GM03348 (cell line): ENCODE measurements around the gene CAMP.
"Not testable (repeated sequence)": the region's sequence is repeated elsewhere in the genome, so short reads cannot be mapped to it uniquely, and the experiment has no call there.

ENCODE experiments used
- DNase-seq: peaks from one replicate; pipeline ENCODE4 v3.0.0; 2012; ENCODE audit warnings: low spot score

CAMP gene, protein sequence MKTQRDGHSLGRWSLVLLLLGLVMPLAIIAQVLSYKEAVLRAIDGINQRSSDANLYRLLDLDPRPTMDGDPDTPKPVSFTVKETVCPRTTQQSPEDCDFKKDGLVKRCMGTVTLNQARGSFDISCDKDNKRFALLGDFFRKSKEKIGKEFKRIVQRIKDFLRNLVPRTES

GRCh38 chr3:48222616-48223513, at the start of gene CAMP:
CAMP (plus strand) TSS chr3:48223495; CDS start chr3:48223512, 17 bp downstream.
- peak; percentile 38 for DNase-seq

GRCh38 chr3:48178072-48178471, 45.2 kb upstream of the CAMP start:
- no peak for DNase-seq

DNA sequence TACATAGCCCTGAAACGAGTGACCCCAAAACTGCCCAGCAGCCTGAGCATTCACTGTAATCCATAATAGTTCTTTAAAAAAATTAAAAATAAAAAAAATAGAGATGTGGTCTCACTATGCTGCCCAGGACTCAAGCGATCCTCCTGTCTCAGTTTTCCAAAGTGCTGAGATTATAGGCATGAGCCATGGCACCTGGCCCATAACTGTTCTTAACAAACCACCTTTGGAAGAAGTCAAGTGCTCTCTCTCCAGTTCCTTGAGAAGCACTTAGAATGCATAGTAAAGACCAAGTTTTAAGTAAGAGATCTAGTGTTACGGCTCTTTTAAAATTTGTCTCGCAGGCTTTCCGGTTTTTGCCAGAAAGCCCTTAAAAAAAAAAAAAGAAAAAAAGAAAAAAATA, 43.3 kb upstream of the CAMP start:
- no peak for DNase-seq

DNA sequence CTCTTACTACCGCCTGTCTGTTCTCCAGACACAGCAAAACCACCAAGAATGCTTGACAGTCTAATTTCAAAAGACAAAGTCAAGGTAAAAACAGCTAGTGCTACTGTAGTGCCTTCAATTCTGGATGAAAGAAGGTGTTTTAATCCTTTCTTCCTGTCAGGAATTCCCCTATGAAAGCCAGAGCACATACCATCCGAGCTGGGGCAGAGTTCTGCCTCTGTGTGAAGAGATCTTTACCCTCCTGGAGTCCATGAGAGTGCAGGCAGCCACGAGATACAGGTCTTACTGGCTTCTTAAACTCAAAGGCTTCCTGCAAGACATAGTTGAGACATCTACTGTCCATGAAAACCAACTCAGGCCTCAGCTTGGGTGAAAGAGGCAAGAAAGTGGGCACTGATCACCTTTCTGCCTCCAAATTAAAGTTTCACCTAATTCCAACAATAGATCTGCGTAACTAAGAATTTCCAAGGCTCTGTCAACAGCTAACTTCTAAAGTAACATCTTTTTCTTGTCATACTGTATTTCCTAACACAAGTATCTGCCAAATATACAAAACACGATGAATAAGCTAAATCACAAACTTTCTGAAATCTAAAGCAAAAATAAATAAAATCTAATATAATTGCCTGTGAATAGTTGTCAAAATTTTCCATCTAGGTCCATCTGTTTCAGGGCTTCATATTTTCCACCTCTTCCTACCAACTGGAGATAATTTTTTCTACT, 42.6 kb upstream of the CAMP start:
- no peak for DNase-seq

GRCh38 chr3:48184299-48184698, 39.0 kb upstream of the CAMP start:
- DNase-seq, result no peak

DNA sequence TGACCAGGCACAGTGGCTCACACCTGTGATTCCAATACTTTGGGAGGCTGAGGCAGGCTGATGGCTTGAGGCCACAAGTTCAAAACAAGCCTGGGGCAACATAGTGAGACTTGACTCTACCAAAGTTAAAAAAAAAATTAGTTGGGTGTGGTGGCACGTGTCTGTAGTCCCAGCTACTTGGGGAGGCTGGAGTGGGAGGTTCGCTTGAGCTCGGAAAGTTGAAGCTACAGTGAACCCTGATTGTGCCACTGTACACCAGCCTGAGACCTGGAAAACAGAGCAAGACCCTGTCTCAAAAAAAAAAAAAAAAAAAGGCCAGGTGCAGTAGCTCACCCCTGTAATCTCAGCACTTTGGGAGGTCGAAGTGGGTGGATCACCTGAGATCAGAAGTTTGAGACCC, 38.2 kb upstream of the CAMP start:
- no peak for DNase-seq

DNA sequence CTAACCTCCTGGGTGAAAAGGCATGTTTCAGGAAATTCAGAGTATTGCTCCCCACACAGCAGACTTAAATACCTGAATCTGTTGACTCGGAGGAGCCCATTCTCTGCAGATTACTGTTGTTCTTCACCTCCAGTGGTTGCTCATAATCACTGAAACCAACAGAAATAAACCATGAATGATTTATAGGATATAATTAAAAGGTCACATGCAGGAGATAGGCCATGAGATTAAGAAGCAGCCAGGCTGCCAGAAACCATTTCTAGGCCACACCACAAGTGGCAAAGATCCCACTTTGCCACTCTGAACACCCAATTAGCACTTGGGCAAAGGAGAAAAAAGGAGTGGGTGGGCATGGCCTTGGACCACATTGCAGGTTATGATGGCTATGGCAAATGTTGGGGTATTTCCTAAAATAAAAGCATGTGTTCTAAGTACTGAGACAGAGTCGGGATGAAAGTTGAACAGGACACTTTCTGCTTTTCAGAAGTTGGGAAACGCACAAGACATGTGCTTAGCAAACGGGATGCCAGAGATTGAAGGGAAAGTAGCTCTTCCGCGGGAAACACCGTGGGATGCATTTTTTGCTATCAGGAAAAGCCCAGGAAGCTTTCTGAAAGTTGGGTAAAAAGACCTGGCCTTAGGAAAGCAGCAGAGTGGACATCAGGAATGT, 36.5 kb upstream of the CAMP start:
- DNase-seq, result no peak

DNA sequence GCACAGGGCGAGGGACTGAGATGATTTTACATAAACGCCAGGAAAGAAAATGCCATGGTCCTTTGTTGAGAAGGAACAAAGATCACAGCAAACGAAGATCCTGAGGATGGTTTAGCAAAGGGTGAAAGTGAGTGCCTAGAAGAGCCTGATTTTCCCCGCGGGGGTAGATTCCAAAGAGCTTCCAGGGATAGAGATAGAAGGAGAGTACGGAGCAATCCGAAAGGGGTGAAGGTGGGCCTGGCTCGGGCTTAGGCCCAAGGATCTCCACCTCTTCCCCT, 36.1 kb upstream of the CAMP start:
- no peak for DNase-seq

- peak; percentile 72 for DNase-seq
These were observed 35.6 kb upstream of the CAMP start for GRCh38 chr3:48187579-48188265.

- DNase-seq, result peak; percentile 99
These were observed 34.8 kb upstream of the CAMP start, which contains the start of gene CDC25A for GRCh38 chr3:48188266-48189201. CDC25A (minus strand) TSS chr3:48188417; CDS start chr3:48187947, 470 bp downstream.

DNA sequence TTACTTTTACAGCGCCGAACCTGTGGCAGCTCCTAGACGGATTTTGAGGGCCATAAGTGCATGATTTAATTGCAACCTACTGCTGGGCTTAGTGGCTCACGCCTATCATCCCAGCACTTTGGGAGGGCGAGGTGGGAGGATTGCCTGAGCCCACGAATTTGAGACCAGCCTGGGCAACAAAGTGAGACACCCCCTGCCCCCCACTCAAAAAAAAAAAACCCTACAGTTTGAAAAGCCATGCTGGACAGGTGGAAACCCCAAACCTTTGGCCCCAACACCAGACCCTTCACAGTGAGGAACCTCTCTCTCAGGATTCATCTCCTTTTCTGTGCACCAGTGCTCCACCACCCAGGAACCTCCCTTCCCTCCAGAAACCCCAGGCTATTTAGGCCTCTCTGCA, 34.0 kb upstream of the CAMP start:
- DNase-seq, result no peak

DNA sequence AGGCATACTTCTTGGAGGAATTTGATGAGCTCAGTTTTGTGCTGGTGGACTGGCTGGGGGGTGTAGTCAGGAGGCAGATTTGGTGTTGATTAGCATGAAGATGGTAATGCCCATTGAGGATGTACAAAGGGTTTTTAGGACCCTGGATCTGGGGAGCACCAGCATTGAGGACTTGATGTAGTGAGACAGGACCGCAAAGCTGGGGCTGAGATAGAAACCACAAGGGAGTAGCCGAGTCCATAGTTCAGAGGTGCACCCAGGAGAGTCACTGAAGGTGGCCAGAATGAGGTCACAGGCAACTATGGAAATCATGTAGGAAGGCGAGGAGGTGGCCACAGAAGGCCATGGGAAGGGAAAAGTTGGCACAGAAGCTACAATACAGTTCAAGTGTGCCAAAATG, 32.4 kb upstream of the CAMP start:
- DNase-seq, result no peak

GRCh38 chr3:48194446-48195071, 28.7 kb upstream of the CAMP start:
- peak; percentile 88 for DNase-seq

DNA sequence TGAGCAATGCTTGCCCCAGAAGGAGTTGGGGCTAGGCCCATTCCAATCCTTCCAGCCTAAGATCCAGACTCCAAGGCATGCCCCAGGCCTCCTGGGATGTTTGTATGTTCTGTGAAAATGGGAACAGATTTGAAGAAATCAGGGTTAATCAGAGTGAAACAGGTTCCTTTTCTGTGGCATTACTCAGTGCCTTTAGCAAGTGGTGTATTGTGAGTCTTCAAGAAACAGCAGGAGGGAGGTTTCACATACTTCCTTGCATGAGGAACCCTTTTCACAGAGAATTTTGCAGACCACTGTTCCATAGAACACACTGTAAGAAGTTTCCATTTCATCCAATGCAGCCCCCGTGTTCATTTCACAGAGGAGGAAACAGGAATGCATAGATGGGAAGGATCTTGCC, 26.7 kb upstream of the CAMP start:
- no peak for DNase-seq

GRCh38 chr3:48199117-48199516, 24.2 kb upstream of the CAMP start:
- DNase-seq, result no peak

DNA sequence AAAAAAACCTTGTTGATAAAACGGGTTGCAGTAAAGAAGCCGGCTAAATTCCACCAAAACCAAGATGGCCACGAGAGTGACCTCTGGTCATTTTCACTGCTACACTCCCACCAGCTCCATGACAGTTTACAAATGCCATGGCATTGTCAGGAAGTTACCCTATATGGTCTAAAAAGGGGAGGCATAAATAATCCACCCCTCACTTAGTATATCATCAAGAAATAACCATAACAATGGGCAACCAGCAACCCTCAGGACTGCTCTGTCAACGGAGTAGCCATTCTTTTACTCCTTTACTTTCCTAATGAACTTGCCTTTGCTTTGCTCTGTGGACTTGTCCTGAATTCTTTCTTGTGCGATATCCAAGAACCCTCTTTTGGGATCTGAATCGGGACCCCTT, 20.7 kb upstream of the CAMP start:
- no peak for DNase-seq

- DNase-seq, result no peak
These were observed 15.2 kb upstream of the CAMP start for GRCh38 chr3:48208076-48208475.

- DNase-seq, result no peak
These were observed 13.8 kb upstream of the CAMP start for GRCh38 chr3:48209445-48209844.

DNA sequence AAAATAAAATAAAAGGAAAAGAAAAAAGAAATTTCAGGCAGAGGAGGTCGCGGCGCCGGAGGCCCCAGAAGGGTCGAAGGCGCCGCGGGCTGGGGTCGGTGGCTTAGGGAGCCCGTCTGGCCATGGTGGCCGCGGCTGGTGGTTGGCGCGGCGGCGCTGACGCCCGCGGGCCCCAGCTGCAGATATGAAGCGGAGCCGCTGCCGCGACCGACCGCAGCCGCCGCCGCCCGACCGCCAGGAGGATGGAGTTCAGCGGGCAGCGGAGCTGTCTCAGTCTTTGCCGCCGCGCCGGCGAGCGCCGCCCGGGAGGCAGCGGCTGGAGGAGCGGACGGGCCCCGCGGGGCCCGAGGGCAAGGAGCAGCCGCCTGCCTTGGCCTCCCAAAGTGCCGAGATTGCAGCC, 12.8 kb upstream of the CAMP start:
- not testable (repeated sequence) for DNase-seq

GRCh38 chr3:48211776-48212175, 11.5 kb upstream of the CAMP start:
- DNase-seq, result not testable (repeated sequence)
